ENCODE measurements around the gene PA2G4.

GRCh38 chr12:56081393-56082347, 22.7 kb upstream of the PA2G4 start:
- no peak for TF ChIP-seq CTCF (conservative IDR thresholded peaks at IDR 0.05 in 1 of 2, IDR thresholded peaks at IDR 0.05 in 1 of 2; ENCODE audit: low read depth in 1 of 2, low read length in 2 of 2)
- TF ChIP-seq EZH2 (IDR thresholded peaks at IDR 0.05; ENCODE audit: low read length, missing control alignments), result no peak
